ENCODE measurements around the gene TSPAN1. TPM values are rescaled to one million over a fixed set of nuclear protein-coding genes. Genes with fewer than 3 reads are reported as not detected.

Gene TSPAN1
- total RNA-seq, 4 donors from 2014 or later: 2.1 to 7.8 (median 3.3) TPM

- TF ChIP-seq EP300 (IDR thresholded peaks at IDR 0.05): no peak
- no peak for TF ChIP-seq CTCF (IDR thresholded peaks at IDR 0.05)
- TF ChIP-seq POLR2AphosphoS5 (IDR thresholded peaks at IDR 0.05): no peak
- TF ChIP-seq POLR2A (IDR thresholded peaks at IDR 0.05): no peak
- Histone ChIP-seq H3K4me1 (no peaks in the 10 kb centered on the region), H3K27me3 (no peaks in the 10 kb centered on the region), H3K9me3 (no peaks in the 10 kb centered on the region), H3K27ac (no peak overlapping the region), H3K4me3 (no peak overlapping the region), H3K36me3 (no peaks in the 10 kb centered on the region)
- WGBS: 69% methylated on average over 3 of the region's 3 CpGs
- no peak for DNase-seq (ENCODE audit: low spot score in 2 of 2)
Observed at GRCh38 chr1:46159516-46159915, 15.4 kb upstream of the TSPAN1 start.

- TF ChIP-seq POLR2A (IDR thresholded peaks at IDR 0.05) (no peak), EP300 (IDR thresholded peaks at IDR 0.05) (no peak), CTCF (IDR thresholded peaks at IDR 0.05) (no peak), POLR2AphosphoS5 (IDR thresholded peaks at IDR 0.05) (no peak)
- Histone ChIP-seq H3K27me3 (no peaks in the 10 kb centered on the region), H3K27ac (no peak overlapping the region), H3K4me3 (no peak overlapping the region), H3K36me3 (no peaks in the 10 kb centered on the region), H3K4me1 (no peaks in the 10 kb centered on the region), H3K9me3 (no peaks in the 10 kb centered on the region)
- 79% methylated on average over 1 of the region's 1 CpG for WGBS
- DNase-seq (ENCODE audit: low spot score in 2 of 2): no peak
Observed at GRCh38 chr1:46160212-46160611, 14.7 kb upstream of the TSPAN1 start.

GRCh38 chr1:46166521-46167462 is 8.1 kb upstream of the TSPAN1 start:
- Histone ChIP-seq H3K27ac (peak overlapping the region; percentile 74), H3K4me3 (peak overlapping the region; percentile 47), H3K36me3 (no peaks in the 10 kb centered on the region), H3K4me1 (peaks cover 29% of the 10 kb centered on the region), H3K27me3 (peaks cover 4% of the 10 kb centered on the region), H3K9me3 (no peaks in the 10 kb centered on the region)
- DNase-seq (ENCODE audit: low spot score in 2 of 2): no peak
- TF ChIP-seq POLR2AphosphoS5 (IDR thresholded peaks at IDR 0.05) (no peak), CTCF (IDR thresholded peaks at IDR 0.05) (no peak), POLR2A (IDR thresholded peaks at IDR 0.05) (no peak), EP300 (IDR thresholded peaks at IDR 0.05) (no peak)
- 25% methylated on average over 35 of the region's 47 CpGs for WGBS

- Histone ChIP-seq H3K4me1 (peaks cover 44% of the 10 kb centered on the region), H3K36me3 (no peaks in the 10 kb centered on the region), H3K27me3 (peaks cover 4% of the 10 kb centered on the region), H3K9me3 (no peaks in the 10 kb centered on the region), H3K27ac (no peak overlapping the region), H3K4me3 (no peak overlapping the region)
- WGBS: 71% methylated on average over 1 of the region's 1 CpG
- TF ChIP-seq POLR2AphosphoS5 (IDR thresholded peaks at IDR 0.05): no peak
- no peak for DNase-seq (ENCODE audit: low spot score in 2 of 2)
Observed at GRCh38 chr1:46168477-46168876, 6.4 kb upstream of the TSPAN1 start.

- H3K27me3 ChIP-seq: peaks cover 4% of the 10 kb centered on the region
- TF ChIP-seq CTCF (IDR thresholded peaks at IDR 0.05): no peak
- TF ChIP-seq EP300 (IDR thresholded peaks at IDR 0.05): no peak
- TF ChIP-seq POLR2A (IDR thresholded peaks at IDR 0.05): no peak
- TF ChIP-seq POLR2AphosphoS5 (IDR thresholded peaks at IDR 0.05): no peak
- no peaks in the 10 kb centered on the region for H3K36me3 ChIP-seq
- H3K27ac ChIP-seq: no peak overlapping the region
- no peak overlapping the region for H3K4me3 ChIP-seq
- DNase-seq (ENCODE audit: low spot score in 2 of 2): no peak
- no peaks in the 10 kb centered on the region for H3K9me3 ChIP-seq
- 96% methylated on average over 3 of the region's 3 CpGs for WGBS
- peaks cover 59% of the 10 kb centered on the region for H3K4me1 ChIP-seq
Observed at GRCh38 chr1:46169811-46170454, 5.0 kb upstream of the TSPAN1 start.
